Panc1 (cell line): ENCODE measurements around the gene TMEM120B. TPM values are rescaled to one million over a fixed set of nuclear protein-coding genes. Genes with fewer than 3 reads are reported as not detected.
A peak's percentile ranks its signal among the peaks of the same experiment; 100 is the strongest.
"Not testable (repeated sequence)": the region's sequence is repeated elsewhere in the genome, so short reads cannot be mapped to it uniquely, and the experiment has no call there.

Experiments used
- ATAC-seq: fragments of 200-7000 bp; cut with Tn5 transposase; 2 replicates; pipeline ENCODE4 v1.9.1; 2020; ENCODE audit warnings: mild to moderate bottlenecking, moderate library complexity
- BruUV-seq: library from RNA; stranded (reverse); fragments of 400-500 nt; replicated peaks from 2 replicates; lab custom pipeline; 2021; lab: Mats Ljungman, UMichigan
- CTCF ChIA-PET: fragments of 300-600 bp; sonication (Branson Sonifier 250); formaldehyde crosslinking; loops from one replicate; lab custom pipeline; 2022; ENCODE audit warnings: antibody characterized with exemption; lab: Charles Lee
- POLR2A ChIA-PET: fragments of 300-600 bp; sonication (Branson Sonifier 250); formaldehyde crosslinking; loops from one replicate; lab custom pipeline; 2022; ENCODE audit warnings: antibody characterized with exemption; lab: Charles Lee
- DNase-seq: peaks from one replicate; pipeline ENCODE4 v3.0.0-alpha.2; 2010; ENCODE audit warnings: low read depth, low spot score
- H3K27ac ChIP-seq: 2 replicates; pipeline ENCODE4 v1.5.1; 2011; ENCODE audit warnings: mild to moderate bottlenecking, low read length, inconsistent platforms
- H3K27me3 ChIP-seq: fragments of 200-500 bp; sonication (Bioruptor generic); 2 replicates; pipeline ENCODE4 v1.6.0; 2014; ENCODE audit warnings: low read length, inconsistent platforms; ENCODE audit not compliant: control insufficient read depth, insufficient read depth
- H3K36me3 ChIP-seq: fragments of 200-500 bp; sonication (Bioruptor generic); 2 replicates; pipeline ENCODE4 v1.5.1; 2014; ENCODE audit warnings: inconsistent platforms, mild to moderate bottlenecking, low read length, moderate library complexity; ENCODE audit not compliant: control insufficient read depth, insufficient read depth
- H3K4me1 ChIP-seq: 2 replicates; pipeline ENCODE4 v1.5.1; 2011; ENCODE audit warnings: inconsistent platforms, mild to moderate bottlenecking, low read length, moderate library complexity; ENCODE audit not compliant: control insufficient read depth, insufficient read depth
- H3K4me3 ChIP-seq, 2 experiments: 2 replicates each; pipeline ENCODE4 v1.5.1; 2011 to 2012; ENCODE audit warnings: low read depth in 2 of 2, low read length in 2 of 2, mild to moderate bottlenecking in 2 of 2, inconsistent platforms in 1 of 2, moderate library complexity in 1 of 2
- H3K9me3 ChIP-seq: fragments of 200-500 bp; sonication (Bioruptor generic); 2 replicates; pipeline ENCODE4 v1.5.1; 2014; ENCODE audit warnings: low read depth, mild to moderate bottlenecking, inconsistent platforms, low read length, moderate library complexity; ENCODE audit not compliant: control insufficient read depth, insufficient read depth
- POLR2AphosphoS5 ChIP-seq: IDR thresholded peaks from 2 replicates; pipeline ENCODE4 v1.6.1; 2012; ENCODE audit warnings: mild to moderate bottlenecking, low read depth, low read length, moderate library complexity
- REST ChIP-seq, 2 experiments: IDR thresholded peaks; 2 replicates each; pipeline ENCODE4 v1.6.1; 2011 to 2012; ENCODE audit warnings: low read depth in 2 of 2, control low read depth in 1 of 2, low read length in 1 of 2, mild to moderate bottlenecking in 1 of 2, moderate library complexity in 1 of 2; ENCODE audit not compliant: insufficient read depth in 1 of 2
- SIN3A ChIP-seq: IDR thresholded peaks from 2 replicates; pipeline ENCODE4 v1.6.1; 2012; ENCODE audit warnings: low read depth, mild to moderate bottlenecking, low read length, moderate library complexity, borderline replicate concordance; ENCODE audit not compliant: insufficient read depth
- TCF7L2 ChIP-seq: IDR thresholded peaks from 2 replicates; pipeline ENCODE4 v1.6.1; 2011; ENCODE audit warnings: mild to moderate bottlenecking, low read depth, low read length, inconsistent platforms
- in situ Hi-C: cut with HindIII; loops from 2 replicates; pipeline ENCODE4 v1.10.0; 2016; ENCODE audit warnings: low sequenced_read_pairs, low pct_unique_long_range_greater_than_20kb
- intact Hi-C: fragments of 100-400 bp; cut with micrococcal nuclease; formaldehyde crosslinking; loops from one replicate; pipeline ENCODE4 v1.10.0; 2022; ENCODE audit not compliant: unreplicated experiment
- total RNA-seq: library from RNA; stranded (reverse); gene quantifications from one replicate; pipeline ENCODE4 v1.2.1, GENCODE V29; 2021; ENCODE audit not compliant: unreplicated experiment

The TMEM120B gene
- total RNA-seq, 1 experiment from 2014 or later, result 22.3 TPM

- DNase-seq, result no peak
- intact Hi-C loops, result no loop called here
- Histone ChIP-seq H3K4me3 (peak overlapping the region; percentile 75 to 85), H3K36me3 (0 out of 2 replicates have a peak, but pooled peaks cover 3% of the 10 kb centered on the region), H3K27ac (peak overlapping the region; percentile 73), H3K9me3 (no peaks in the 10 kb centered on the region), H3K4me1 (peaks cover 17% of the 10 kb centered on the region), H3K27me3 (no peaks in the 10 kb centered on the region)
- in situ Hi-C loops, result no loop called here
- ChIA-PET POLR2A (interaction anchor here (0.7 kb wide), 1 partner anchor 90 kb away, joined by 3 read pairs; no protein-coding TSS in a partner anchor), CTCF (no interaction called here)
- ATAC-seq, result no peak
- TF ChIP-seq TCF7L2 (no peak), SIN3A (no peak)
- BruUV-seq, result TSS peak; percentile 54
Observed at GRCh38 chr12:121713793-121714192, 1.2 kb downstream of the TMEM120B start.

GRCh38 chr12:121715055-121715454 lies 2.5 kb downstream of the TMEM120B start:
- intact Hi-C loops, H3K27ac ChIP-seq, H3K36me3 ChIP-seq, POLR2A ChIA-PET, BruUV-seq, ATAC-seq, in situ Hi-C loops, H3K27me3 ChIP-seq, DNase-seq, H3K4me3 ChIP-seq, H3K9me3 ChIP-seq: not testable (repeated sequence)
- CTCF ChIA-PET, result interaction anchor here (1.4 kb wide), 1 partner anchor 58 kb away, joined by 4 read pairs; no protein-coding TSS in a partner anchor
- peaks cover 17% of the 10 kb centered on the region for H3K4me1 ChIP-seq

- intact Hi-C loops, result no loop called here
Observed at GRCh38 chr12:121715862-121716435, 3.4 kb downstream of the TMEM120B start.

More at GRCh38 chr12:121715862-121716435, 3.4 kb downstream of the TMEM120B start:
- POLR2A ChIA-PET, result interaction anchor here (0.6 kb wide), 2 partner anchors 12 to 28 kb away, joined by 3 to 15 read pairs; no protein-coding TSS in a partner anchor
- CTCF ChIA-PET, result interaction anchor here (0.7 to 1.4 kb wide), 2 partner anchors 15 to 57 kb away, joined by 3 to 4 read pairs; no protein-coding TSS in a partner anchor
- TF ChIP-seq REST (IDR thresholded peaks at IDR 0.05; ENCODE audit: insufficient read depth in 1 of 2, low read depth in 2 of 2, low read length in 1 of 2), result no peak
- TF ChIP-seq POLR2AphosphoS5, result no peak
- TF ChIP-seq TCF7L2, result no peak
- no peak for TF ChIP-seq SIN3A
- in situ Hi-C loops, result no loop called here
- no peaks in the 10 kb centered on the region for H3K9me3 ChIP-seq
- no peak overlapping the region for H3K27ac ChIP-seq
- H3K27me3 ChIP-seq, result no peaks in the 10 kb centered on the region
- no peak overlapping the region for H3K4me3 ChIP-seq
- 0 out of 2 replicates have a peak, but pooled peaks cover 3% of the 10 kb centered on the region for H3K36me3 ChIP-seq
- H3K4me1 ChIP-seq, result peaks cover 17% of the 10 kb centered on the region
- ATAC-seq (no peak), DNase-seq (no peak)
- no TSS peak for BruUV-seq
